Measurements from ENCODE around the gene TMEM132E.

TMEM132E gene

DNA sequence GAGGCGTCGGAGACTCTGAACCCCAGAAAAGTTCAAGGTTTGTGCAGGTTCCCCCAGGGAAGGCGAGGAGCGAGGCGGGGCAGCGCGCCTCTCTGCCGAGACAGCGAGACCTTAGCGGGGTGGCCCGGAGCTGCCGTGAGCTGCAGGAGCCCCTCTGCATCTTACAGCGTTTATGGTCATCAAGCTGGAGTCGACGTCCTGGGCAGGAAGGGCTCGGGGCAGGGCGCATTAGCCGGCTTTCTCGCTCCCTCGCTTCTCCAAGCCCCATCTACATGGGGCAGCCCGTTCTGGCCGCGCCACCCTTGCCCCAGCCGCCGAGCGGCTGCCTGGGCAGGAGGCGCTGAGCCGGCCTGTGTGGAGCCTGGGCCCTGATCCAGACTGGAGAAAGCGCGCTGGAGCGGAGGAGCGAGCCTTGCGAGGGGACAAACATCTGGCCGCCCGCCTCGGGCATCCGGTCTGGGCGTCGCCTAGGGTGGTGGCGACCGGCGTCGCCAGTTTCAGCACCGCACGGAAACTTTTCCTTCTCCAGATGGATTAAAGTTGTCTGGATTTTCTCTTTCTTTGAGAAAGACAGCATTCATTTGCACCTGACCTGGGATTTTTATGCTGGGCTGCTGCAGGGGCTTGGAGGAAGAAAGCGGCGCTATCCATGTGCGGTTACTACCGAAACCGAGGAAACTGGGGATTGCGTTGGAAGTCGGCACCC, 750 bp downstream of the TMEM132E start:
- Histone ChIP-seq H3K9me3 (ENCODE audit: control insufficient read depth, insufficient read depth, low read depth, low read length) (no peaks in the 10 kb centered on the region), H3K4me1 (ENCODE audit: control insufficient read depth, insufficient read depth, low read length) (peaks cover 18% of the 10 kb centered on the region), H3K27ac (ENCODE audit: extremely low read depth, low read depth, low read length) (peak overlapping the region; percentile 80; the same call in 1 of the 2 replicates), H3K4me3 (ENCODE audit: low read depth, low read length) (peak overlapping the region; percentile 57), H3K36me3 (ENCODE audit: control insufficient read depth in 2 of 2, insufficient read depth in 1 of 2, low read length in 2 of 2) (no peaks in the 10 kb centered on the region)
- POLR2A ChIA-PET, result interaction anchor here (0.8 to 1.4 kb wide), 3 partner anchors 29 to 33 kb away, joined by 3 to 5 read pairs (median 4); no protein-coding TSS in a partner anchor
- peak; percentile 11; the same call in 1 of the 2 replicates for TF ChIP-seq ZNF394 (tag by site-specific recombination; IDR thresholded peaks at IDR 0.05; ENCODE audit: borderline replicate concordance)
- no peak for TF ChIP-seq ZBTB21 (tag by site-specific recombination; IDR thresholded peaks at IDR 0.05)
- TF ChIP-seq, protein P1, sequence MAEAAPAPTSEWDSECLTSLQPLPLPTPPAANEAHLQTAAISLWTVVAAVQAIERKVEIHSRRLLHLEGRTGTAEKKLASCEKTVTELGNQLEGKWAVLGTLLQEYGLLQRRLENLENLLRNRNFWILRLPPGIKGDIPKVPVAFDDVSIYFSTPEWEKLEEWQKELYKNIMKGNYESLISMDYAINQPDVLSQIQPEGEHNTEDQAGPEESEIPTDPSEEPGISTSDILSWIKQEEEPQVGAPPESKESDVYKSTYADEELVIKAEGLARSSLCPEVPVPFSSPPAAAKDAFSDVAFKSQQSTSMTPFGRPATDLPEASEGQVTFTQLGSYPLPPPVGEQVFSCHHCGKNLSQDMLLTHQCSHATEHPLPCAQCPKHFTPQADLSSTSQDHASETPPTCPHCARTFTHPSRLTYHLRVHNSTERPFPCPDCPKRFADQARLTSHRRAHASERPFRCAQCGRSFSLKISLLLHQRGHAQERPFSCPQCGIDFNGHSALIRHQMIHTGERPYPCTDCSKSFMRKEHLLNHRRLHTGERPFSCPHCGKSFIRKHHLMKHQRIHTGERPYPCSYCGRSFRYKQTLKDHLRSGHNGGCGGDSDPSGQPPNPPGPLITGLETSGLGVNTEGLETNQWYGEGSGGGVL (tag by site-specific recombination; IDR thresholded peaks at IDR 0.05), result no peak
- TF ChIP-seq OSR2 (tag by site-specific recombination; IDR thresholded peaks at IDR 0.05), result no peak
- no peak for TF ChIP-seq ZNF24 (tag by site-specific recombination; IDR thresholded peaks at IDR 0.05)
- TF ChIP-seq, protein P2, sequence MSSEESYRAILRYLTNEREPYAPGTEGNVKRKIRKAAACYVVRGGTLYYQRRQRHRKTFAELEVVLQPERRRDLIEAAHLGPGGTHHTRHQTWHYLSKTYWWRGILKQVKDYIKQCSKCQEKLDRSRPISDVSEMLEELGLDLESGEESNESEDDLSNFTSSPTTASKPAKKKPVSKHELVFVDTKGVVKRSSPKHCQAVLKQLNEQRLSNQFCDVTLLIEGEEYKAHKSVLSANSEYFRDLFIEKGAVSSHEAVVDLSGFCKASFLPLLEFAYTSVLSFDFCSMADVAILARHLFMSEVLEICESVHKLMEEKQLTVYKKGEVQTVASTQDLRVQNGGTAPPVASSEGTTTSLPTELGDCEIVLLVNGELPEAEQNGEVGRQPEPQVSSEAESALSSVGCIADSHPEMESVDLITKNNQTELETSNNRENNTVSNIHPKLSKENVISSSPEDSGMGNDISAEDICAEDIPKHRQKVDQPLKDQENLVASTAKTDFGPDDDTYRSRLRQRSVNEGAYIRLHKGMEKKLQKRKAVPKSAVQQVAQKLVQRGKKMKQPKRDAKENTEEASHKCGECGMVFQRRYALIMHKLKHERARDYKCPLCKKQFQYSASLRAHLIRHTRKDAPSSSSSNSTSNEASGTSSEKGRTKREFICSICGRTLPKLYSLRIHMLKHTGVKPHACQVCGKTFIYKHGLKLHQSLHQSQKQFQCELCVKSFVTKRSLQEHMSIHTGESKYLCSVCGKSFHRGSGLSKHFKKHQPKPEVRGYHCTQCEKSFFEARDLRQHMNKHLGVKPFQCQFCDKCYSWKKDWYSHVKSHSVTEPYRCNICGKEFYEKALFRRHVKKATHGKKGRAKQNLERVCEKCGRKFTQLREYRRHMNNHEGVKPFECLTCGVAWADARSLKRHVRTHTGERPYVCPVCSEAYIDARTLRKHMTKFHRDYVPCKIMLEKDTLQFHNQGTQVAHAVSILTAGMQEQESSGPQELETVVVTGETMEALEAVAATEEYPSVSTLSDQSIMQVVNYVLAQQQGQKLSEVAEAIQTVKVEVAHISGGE (tag by site-specific recombination; conservative IDR thresholded peaks at IDR 0.05; ENCODE audit: low read depth), result peak; percentile 38; the same call in 1 of the 2 replicates
- peak; percentile 56 for TF ChIP-seq ZBTB17 (tag by site-specific recombination; IDR thresholded peaks at IDR 0.05)
- TF ChIP-seq, protein P3, sequence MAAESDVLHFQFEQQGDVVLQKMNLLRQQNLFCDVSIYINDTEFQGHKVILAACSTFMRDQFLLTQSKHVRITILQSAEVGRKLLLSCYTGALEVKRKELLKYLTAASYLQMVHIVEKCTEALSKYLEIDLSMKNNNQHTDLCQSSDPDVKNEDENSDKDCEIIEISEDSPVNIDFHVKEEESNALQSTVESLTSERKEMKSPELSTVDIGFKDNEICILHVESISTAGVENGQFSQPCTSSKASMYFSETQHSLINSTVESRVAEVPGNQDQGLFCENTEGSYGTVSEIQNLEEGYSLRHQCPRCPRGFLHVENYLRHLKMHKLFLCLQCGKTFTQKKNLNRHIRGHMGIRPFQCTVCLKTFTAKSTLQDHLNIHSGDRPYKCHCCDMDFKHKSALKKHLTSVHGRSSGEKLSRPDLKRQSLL (tag by site-specific recombination; IDR thresholded peaks at IDR 0.05), result peak; percentile 79; the same call in 1 of the 2 replicates
- TF ChIP-seq HOXC10 (CRISPR knock-in tag; IDR thresholded peaks at IDR 0.05), result 0 out of 2 replicates have a peak, but pooled peaks have one; percentile 43
- peak; percentile 70 for TF ChIP-seq ZNF600 (tag by site-specific recombination; IDR thresholded peaks at IDR 0.05)
- 0 out of 2 replicates have a peak, but pooled peaks have one; percentile 22 for TF ChIP-seq ZNF366 (tag by site-specific recombination; conservative IDR thresholded peaks at IDR 0.05)
- TF ChIP-seq ZNF335 (tag by site-specific recombination; conservative IDR thresholded peaks at IDR 0.05), result peak; percentile 86
- TF ChIP-seq, protein P4, sequence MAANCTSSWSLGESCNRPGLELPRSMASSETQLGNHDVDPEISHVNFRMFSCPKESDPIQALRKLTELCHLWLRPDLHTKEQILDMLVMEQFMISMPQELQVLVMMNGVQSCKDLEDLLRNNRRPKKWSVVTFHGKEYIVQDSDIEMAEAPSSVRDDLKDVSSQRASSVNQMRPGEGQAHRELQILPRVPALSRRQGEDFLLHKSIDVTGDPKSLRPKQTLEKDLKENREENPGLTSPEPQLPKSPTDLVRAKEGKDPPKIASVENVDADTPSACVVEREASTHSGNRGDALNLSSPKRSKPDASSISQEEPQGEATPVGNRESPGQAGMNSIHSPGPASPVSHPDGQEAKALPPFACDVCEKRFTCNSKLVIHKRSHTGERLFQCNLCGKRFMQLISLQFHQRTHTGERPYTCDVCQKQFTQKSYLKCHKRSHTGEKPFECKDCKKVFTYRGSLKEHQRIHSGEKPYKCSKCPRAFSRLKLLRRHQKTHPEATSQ (tag by site-specific recombination; IDR thresholded peaks at IDR 0.05), result peak; percentile 98
- 0 out of 2 replicates have a peak, but pooled peaks have one; percentile 22 for TF ChIP-seq ZXDB (tag by site-specific recombination; IDR thresholded peaks at IDR 0.05)
- TF ChIP-seq, protein P5, sequence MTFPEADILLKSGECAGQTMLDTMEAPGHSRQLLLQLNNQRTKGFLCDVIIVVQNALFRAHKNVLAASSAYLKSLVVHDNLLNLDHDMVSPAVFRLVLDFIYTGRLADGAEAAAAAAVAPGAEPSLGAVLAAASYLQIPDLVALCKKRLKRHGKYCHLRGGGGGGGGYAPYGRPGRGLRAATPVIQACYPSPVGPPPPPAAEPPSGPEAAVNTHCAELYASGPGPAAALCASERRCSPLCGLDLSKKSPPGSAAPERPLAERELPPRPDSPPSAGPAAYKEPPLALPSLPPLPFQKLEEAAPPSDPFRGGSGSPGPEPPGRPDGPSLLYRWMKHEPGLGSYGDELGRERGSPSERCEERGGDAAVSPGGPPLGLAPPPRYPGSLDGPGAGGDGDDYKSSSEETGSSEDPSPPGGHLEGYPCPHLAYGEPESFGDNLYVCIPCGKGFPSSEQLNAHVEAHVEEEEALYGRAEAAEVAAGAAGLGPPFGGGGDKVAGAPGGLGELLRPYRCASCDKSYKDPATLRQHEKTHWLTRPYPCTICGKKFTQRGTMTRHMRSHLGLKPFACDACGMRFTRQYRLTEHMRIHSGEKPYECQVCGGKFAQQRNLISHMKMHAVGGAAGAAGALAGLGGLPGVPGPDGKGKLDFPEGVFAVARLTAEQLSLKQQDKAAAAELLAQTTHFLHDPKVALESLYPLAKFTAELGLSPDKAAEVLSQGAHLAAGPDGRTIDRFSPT (tag by site-specific recombination; IDR thresholded peaks at IDR 0.05), result peak; percentile 48
- peak; percentile 30; the same call in 1 of the 2 replicates for TF ChIP-seq ZNF660 (tag by site-specific recombination; IDR thresholded peaks at IDR 0.05)
- 0 out of 2 replicates have a peak, but pooled peaks have one; percentile 16 for TF ChIP-seq ZFP37 (tag by site-specific recombination; IDR thresholded peaks at IDR 0.05)
- no peak for TF ChIP-seq ZFHX2 (tag by site-specific recombination; conservative IDR thresholded peaks at IDR 0.05)
- TF ChIP-seq, protein P6, sequence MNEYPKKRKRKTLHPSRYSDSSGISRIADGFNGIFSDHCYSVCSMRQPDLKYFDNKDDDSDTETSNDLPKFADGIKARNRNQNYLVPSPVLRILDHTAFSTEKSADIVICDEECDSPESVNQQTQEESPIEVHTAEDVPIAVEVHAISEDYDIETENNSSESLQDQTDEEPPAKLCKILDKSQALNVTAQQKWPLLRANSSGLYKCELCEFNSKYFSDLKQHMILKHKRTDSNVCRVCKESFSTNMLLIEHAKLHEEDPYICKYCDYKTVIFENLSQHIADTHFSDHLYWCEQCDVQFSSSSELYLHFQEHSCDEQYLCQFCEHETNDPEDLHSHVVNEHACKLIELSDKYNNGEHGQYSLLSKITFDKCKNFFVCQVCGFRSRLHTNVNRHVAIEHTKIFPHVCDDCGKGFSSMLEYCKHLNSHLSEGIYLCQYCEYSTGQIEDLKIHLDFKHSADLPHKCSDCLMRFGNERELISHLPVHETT (tag by site-specific recombination; IDR thresholded peaks at IDR 0.05), result no peak
- 0 out of 2 replicates have a peak, but pooled peaks have one; percentile 20 for TF ChIP-seq ZBTB7A (tag by site-specific recombination; IDR thresholded peaks at IDR 0.05; ENCODE audit: low read depth)
- CTCF ChIA-PET, result interaction anchor here (0.6 to 3.3 kb wide), 8 partner anchors 16 to 484 kb away, joined by 3 to 19 read pairs (median 5); no protein-coding TSS in a partner anchor

Measured in HEK293 (cell line).